Naive B cell (primary cell): ENCODE data around the gene ZBED4. TPM values are rescaled to one million over a fixed set of nuclear protein-coding genes. Genes with fewer than 3 reads are reported as not detected.

Experiments
- ATAC-seq, 2 donors: fragments of 150-1000 bp; cut with Tn5 transposase; 2 replicates each; pipeline ENCODE4 v1.10.0; 2021; ENCODE audit warnings: low read depth in 2 of 2, mild to moderate bottlenecking in 2 of 2, moderate library complexity in 2 of 2
- DNase-seq: peaks from one replicate; pipeline ENCODE4 v3.0.0; 2022
- H3K27ac Mint-ChIP-seq, 6 donors: one replicate each; pipeline ENCODE4 v1.8.0; 2020 to 2022; ENCODE audit warnings: mild to moderate bottlenecking in 6 of 6, mixed read lengths in 6 of 6, moderate library complexity in 5 of 6, inconsistent platforms in 2 of 6
- H3K27me3 Mint-ChIP-seq, 3 donors: one replicate each; pipeline ENCODE4 v1.8.0; 2021 to 2022; ENCODE audit warnings: mixed read lengths in 3 of 3, mild to moderate bottlenecking in 1 of 3
- H3K36me3 Mint-ChIP-seq, 2 donors: one replicate each; pipeline ENCODE4 v1.8.0; 2020 to 2022; ENCODE audit warnings: mixed read lengths in 2 of 2, inconsistent platforms in 1 of 2, mild to moderate bottlenecking in 1 of 2
- H3K4me1 Mint-ChIP-seq, 3 donors: one replicate each; pipeline ENCODE4 v1.8.0; 2020 to 2022; ENCODE audit warnings: mixed read lengths in 3 of 3, inconsistent platforms in 1 of 3, mild to moderate bottlenecking in 1 of 3, moderate library complexity in 1 of 3
- H3K4me3 Mint-ChIP-seq, 8 donors: one replicate each; pipeline ENCODE4 v1.8.0; 2020 to 2022; ENCODE audit warnings: mild to moderate bottlenecking in 8 of 8, mixed read lengths in 8 of 8, moderate library complexity in 8 of 8, inconsistent platforms in 2 of 8
- H3K9me3 Mint-ChIP-seq, 7 donors: one replicate each; pipeline ENCODE4 v1.8.0; 2020 to 2022; ENCODE audit warnings: mixed read lengths in 7 of 7, mild to moderate bottlenecking in 5 of 7, inconsistent platforms in 2 of 7, moderate library complexity in 1 of 7
- polyA plus RNA-seq, 6 donors: library from polyadenylated mRNA; unstranded; fragments of 300-500 nt; fragmentation: Illumina TruSeq; gene quantifications; one replicate each; pipeline ENCODE4 v1.2.3, GENCODE V29; 2021; ENCODE audit warnings: low read depth in 6 of 6

ZBED4 gene
- polyA plus RNA-seq, 6 donors from 2014 or later: 3.8 to 10.3 (median 6.1) TPM

DNA sequence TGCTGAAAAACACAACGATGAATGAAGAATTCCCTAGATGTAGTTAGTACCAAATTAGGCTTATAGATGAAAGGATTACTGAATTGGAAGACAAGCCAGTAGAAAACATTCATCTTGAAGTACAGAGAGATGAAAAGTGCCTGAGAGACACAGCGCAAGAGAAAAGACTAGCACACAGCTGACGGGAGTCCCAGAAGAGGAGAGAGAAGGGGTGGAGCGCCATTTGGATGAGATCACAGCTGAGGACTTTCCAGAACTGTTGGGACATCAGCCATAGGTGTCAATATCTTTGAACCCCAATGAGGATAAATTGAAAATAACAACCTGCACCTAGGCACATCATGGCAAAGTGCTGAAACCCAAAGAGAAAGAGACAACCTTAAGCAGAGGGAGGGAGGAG, 39.4 kb downstream of the ZBED4 start:
- peaks cover 15 to 18% of the 10 kb centered on the region in 2 donors for H3K36me3 Mint-ChIP-seq
- ATAC-seq (no peak), DNase-seq (no peak)
- no peaks in the 10 kb centered on the region for H3K27me3 Mint-ChIP-seq
- H3K4me1 Mint-ChIP-seq: peaks cover 1 to 8% (median 6%) of the 10 kb centered on the region in 3 donors
- H3K4me3 Mint-ChIP-seq: no peak overlapping the region
- H3K27ac Mint-ChIP-seq: peak overlapping the region in 2 of 6 donors; percentile 10 to 60
- peaks cover 2 to 16% (median 9%) of the 10 kb centered on the region in 7 donors for H3K9me3 Mint-ChIP-seq

DNA sequence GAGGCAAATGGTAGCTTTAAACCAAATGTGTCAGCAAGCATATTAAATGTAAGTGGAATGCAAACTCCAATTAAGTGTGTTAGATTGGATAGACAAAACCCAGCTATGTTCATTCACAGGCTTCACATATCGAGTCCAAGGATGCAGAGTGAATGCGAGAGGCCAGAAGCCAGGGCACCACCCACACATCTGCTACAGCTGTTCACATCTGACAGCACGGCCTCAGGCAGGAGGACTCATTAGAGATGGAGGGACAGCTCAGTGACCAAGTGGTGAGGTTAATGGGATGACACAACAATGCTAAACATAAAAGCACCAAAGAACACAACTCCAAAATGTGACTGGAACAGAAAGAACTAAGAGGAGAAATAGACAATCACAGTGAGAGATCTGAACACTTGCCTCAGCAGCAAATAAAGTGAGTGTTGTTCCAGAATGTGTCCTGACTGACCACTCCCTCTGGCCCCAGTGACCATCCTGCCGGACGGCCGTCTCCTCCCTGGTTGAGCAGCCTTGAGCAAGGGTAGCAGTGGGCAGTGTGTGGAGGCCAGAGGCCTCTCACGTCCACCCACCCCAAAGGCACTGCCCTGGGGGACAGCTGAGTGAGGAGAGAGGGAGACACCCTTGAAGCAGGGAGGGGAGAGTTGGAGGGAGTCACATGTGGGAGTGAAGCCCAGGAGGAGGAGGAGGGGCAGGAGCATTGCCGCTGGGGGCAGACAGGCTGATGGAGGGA, 40.8 kb downstream of the ZBED4 start:
- Mint-ChIP-seq H3K4me1 (peaks cover 1 to 8% (median 6%) of the 10 kb centered on the region in 3 donors), H3K9me3 (peaks cover 2 to 16% (median 9%) of the 10 kb centered on the region in 7 donors), H3K27ac (peak overlapping the region in 2 of 6 donors; percentile 4 to 32), H3K27me3 (no peaks in the 10 kb centered on the region), H3K4me3 (no peak overlapping the region), H3K36me3 (peaks cover 15 to 16% of the 10 kb centered on the region in 2 donors)
- DNase-seq (no peak), ATAC-seq (no peak)

DNA sequence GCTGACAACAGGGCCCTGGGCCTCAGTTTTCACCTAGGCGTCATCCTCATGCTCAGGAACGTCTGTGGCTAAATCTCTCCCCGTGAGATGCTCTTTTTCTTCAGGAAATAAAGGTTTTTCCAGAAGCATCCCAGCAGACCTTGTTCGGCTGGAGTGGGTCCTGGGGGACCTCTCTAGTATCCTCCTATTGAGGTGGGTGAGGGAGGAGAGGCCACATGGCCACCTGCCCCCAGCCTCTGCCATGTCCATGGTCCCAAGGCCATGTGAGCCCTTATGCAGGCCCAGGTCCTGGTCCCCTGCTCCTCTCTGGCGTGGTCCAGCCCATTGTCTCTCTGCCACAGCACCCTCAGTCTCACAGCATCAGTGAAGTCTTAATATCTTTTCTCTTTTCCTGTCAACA, 42.6 kb downstream of the ZBED4 start:
- H3K27me3 Mint-ChIP-seq: no peaks in the 10 kb centered on the region
- H3K9me3 Mint-ChIP-seq: peaks cover 0 to 13% (median 8%) of the 10 kb centered on the region in 7 donors
- no peak overlapping the region for H3K4me3 Mint-ChIP-seq
- DNase-seq (no peak), ATAC-seq (no peak)
- H3K4me1 Mint-ChIP-seq: peaks cover 1 to 11% (median 4%) of the 10 kb centered on the region in 3 donors
- peaks cover 11 to 20% of the 10 kb centered on the region in 2 donors for H3K36me3 Mint-ChIP-seq
- peak overlapping the region in 2 of 6 donors; percentile 19 to 64 for H3K27ac Mint-ChIP-seq

DNA sequence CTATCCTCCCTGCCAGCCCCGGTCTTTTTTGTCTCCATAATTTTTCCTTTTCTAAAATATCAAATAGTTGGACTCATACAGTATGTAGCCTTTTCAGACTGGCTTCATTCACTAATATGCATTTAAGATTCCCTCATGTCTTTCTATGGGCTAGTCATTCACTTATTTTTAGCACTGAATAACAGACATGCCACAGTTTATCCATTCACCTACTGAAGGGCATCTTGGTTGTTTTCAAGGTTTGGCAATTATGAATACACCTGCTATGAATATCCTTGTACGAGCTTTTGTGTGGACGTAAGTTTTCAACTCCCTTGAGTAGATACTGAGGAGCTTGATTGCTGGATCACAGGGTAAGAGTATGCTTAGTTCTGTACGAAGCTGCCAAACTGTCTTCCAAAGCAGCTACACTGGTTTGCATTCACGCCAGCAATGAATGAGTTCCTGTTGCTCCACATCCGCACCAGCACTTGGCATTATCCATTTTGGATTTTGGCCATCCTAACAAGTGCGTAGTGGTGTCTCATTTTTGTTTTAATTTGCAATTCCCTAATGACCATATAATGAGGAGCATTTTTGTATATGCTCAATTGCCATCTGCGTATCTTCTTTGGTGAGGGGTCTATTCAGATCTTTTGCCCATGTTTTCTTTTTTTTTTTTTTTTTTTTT, 43.5 kb downstream of the ZBED4 start:
- no peak for ATAC-seq
- Mint-ChIP-seq H3K27ac (peak overlapping the region in 2 of 6 donors; percentile 4 to 63), H3K9me3 (peaks cover 0 to 10% (median 5%) of the 10 kb centered on the region in 7 donors), H3K27me3 (no peaks in the 10 kb centered on the region), H3K4me1 (peaks cover 0 to 8% (median 0%) of the 10 kb centered on the region in 3 donors), H3K4me3 (no peak overlapping the region), H3K36me3 (peaks cover 6 to 23% of the 10 kb centered on the region in 2 donors)
- no peak for DNase-seq

DNA sequence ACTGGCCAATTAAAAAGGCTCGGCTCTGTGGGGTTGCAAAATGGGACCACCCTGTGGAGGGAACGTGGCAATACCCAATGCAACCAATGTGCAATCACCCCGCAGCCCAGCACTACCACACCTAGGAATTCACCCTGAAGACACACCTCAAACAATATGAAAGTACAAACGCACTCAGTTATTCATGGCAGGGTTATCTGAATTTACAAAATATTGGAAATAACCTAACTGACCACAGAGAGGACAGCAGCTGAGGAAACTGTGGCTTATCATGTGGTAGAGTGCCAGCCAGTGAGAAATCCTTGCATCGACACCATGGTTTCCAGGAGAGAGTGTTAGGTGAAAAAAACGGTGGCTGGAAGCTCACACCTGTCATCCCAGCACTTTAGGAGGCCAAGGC, 45.9 kb downstream of the ZBED4 start:
- H3K4me1 Mint-ChIP-seq: peaks cover 0 to 5% (median 0%) of the 10 kb centered on the region in 3 donors
- no peak for ATAC-seq
- peaks cover 0 to 18% of the 10 kb centered on the region in 2 donors for H3K36me3 Mint-ChIP-seq
- peak overlapping the region in 1 of 6 donors; percentile 79 for H3K27ac Mint-ChIP-seq
- H3K4me3 Mint-ChIP-seq: no peak overlapping the region
- H3K27me3 Mint-ChIP-seq: no peaks in the 10 kb centered on the region
- no peak for DNase-seq
- peaks cover 0 to 3% (median 2%) of the 10 kb centered on the region in 7 donors for H3K9me3 Mint-ChIP-seq

DNA sequence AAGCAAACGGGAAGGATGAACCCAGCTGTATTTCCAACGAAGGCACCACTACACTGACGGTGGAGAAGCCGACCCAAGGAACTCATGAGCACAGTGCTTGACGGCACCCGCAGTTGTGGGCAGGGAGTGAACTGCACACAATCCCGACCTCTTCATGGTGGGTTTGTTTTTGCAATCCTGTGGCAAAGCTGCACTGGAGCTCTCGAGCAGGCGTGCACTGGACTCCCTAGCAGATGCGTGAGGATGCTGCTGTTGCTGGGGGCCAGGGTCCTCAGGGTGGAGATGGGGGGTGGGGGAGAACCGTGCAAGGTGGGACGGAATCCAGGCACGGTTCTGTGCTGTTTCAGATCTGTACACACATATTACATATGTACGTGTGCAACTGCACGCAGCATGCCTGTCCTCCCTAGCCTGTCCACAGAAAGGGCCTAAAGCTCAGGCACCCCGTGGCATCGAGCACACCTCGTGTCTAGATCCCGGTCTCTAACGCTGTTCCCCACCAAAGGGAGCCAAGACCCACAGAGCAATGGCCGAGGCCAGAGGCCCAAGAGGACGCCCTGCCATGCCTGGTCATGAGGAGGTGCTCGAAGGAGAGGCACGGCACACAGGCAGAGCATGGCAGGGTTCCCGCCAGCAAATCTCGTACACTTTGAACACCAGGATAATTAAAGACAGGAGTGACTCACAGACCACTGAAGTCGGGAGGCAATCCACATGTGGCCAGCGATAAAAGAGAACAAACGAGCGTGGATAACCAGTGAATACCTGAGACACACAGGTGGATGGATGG, 47.0 kb downstream of the ZBED4 start:
- DNase-seq (no peak), ATAC-seq (no peak)
- H3K27ac Mint-ChIP-seq: peak overlapping the region in 2 of 6 donors; percentile 4 to 66
- H3K9me3 Mint-ChIP-seq: peaks cover 0 to 2% (median 0%) of the 10 kb centered on the region in 7 donors
- no peaks in the 10 kb centered on the region for H3K27me3 Mint-ChIP-seq
- H3K4me3 Mint-ChIP-seq: peak overlapping the region in 1 of 8 donors; percentile 51
- H3K4me1 Mint-ChIP-seq: peaks cover 0 to 3% (median 0%) of the 10 kb centered on the region in 3 donors
- peaks cover 0 to 15% of the 10 kb centered on the region in 2 donors for H3K36me3 Mint-ChIP-seq

DNA sequence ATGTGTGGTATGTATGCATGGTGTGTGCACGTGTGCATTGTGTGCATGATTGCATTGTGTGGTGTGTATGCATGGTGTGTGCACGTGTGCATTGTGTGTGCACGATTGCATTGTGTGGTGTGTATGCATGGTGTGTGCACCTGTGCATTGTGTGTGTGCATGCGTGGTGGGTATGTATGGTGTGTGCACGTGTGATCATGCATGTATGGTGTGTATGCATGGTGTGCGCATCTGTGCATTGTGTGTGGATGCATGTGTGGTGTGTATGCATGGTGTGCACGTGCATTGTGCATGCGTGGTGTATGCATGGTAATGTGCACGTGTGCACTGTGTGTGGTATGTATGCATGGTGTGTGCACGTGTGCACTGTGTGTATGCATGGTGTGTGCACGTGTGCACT, 47.8 kb downstream of the ZBED4 start:
- no peak overlapping the region for H3K4me3 Mint-ChIP-seq
- peaks cover 0 to 3% (median 0%) of the 10 kb centered on the region in 3 donors for H3K4me1 Mint-ChIP-seq
- peaks cover 0 to 15% of the 10 kb centered on the region in 2 donors for H3K36me3 Mint-ChIP-seq
- H3K27me3 Mint-ChIP-seq: no peaks in the 10 kb centered on the region
- no peak for ATAC-seq
- H3K27ac Mint-ChIP-seq: no peak overlapping the region
- peaks cover 0 to 2% (median 0%) of the 10 kb centered on the region in 7 donors for H3K9me3 Mint-ChIP-seq
- no peak for DNase-seq

DNA sequence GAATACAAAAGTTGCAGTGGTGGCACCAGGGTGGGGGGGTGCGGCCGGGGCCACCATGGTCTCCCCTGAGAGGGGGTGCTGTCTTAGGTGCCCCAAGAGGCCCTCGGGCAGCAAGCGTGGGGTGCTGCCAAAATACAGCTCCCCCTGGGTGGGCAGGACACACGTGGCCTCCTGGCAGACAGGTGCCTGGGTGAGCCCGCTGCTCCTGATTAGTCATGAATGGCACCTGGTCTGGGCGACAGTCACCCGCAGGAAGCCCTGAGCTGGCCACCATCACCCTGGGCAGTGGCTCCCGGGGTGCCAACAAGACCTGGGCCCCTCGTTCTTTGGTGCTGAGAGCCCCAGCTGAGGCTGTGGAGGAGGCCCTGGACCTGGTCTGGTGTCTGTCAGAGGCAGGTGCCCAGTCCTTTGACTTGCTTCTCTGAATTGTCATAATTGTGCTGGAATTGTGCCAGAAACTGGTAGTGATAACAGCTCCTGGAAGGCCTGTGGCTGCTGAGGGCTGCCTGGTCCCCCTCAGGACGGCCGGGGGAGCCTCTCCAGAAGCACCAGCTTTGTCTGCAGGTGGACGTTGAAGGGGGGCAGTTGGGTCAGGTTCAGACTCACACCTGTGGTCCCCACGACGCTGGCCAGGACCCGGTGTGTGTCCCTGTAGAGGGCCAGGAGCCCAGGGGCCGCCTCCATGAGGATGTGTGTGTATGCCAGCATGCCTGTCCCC, 49.8 kb downstream of the ZBED4 start:
- H3K27ac Mint-ChIP-seq: no peak overlapping the region
- no peak for DNase-seq
- H3K4me3 Mint-ChIP-seq: no peak overlapping the region
- H3K27me3 Mint-ChIP-seq: no peaks in the 10 kb centered on the region
- peaks cover 6 to 26% of the 10 kb centered on the region in 2 donors for H3K36me3 Mint-ChIP-seq
- no peak for ATAC-seq
- H3K4me1 Mint-ChIP-seq: peaks cover 6 to 13% (median 7%) of the 10 kb centered on the region in 3 donors
- peaks cover 0 to 2% (median 0%) of the 10 kb centered on the region in 7 donors for H3K9me3 Mint-ChIP-seq

DNA sequence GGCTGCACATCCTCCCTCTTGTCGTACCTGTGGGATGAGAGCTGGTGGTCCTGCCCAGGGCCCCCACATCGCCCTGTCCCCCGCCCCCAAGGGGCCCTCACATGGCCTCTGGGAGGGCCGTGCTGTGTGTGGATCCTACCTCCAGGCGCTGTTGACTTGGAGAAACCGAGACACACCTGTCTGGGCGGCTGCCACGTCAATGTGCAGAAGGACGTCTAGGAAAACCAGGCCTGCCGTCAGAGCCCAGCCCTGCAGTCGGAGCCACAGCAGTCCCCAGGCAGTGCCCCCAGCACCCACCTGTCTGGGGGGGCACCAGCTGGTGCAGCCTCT, 50.4 kb downstream of the ZBED4 start:
- peaks cover 0 to 2% (median 0%) of the 10 kb centered on the region in 7 donors for H3K9me3 Mint-ChIP-seq
- ATAC-seq: no peak
- peaks cover 6 to 13% (median 7%) of the 10 kb centered on the region in 3 donors for H3K4me1 Mint-ChIP-seq
- no peak for DNase-seq
- H3K27me3 Mint-ChIP-seq: no peaks in the 10 kb centered on the region
- peak overlapping the region in 1 of 6 donors; percentile 41 for H3K27ac Mint-ChIP-seq
- no peak overlapping the region for H3K4me3 Mint-ChIP-seq
- H3K36me3 Mint-ChIP-seq: peaks cover 6 to 26% of the 10 kb centered on the region in 2 donors

DNA sequence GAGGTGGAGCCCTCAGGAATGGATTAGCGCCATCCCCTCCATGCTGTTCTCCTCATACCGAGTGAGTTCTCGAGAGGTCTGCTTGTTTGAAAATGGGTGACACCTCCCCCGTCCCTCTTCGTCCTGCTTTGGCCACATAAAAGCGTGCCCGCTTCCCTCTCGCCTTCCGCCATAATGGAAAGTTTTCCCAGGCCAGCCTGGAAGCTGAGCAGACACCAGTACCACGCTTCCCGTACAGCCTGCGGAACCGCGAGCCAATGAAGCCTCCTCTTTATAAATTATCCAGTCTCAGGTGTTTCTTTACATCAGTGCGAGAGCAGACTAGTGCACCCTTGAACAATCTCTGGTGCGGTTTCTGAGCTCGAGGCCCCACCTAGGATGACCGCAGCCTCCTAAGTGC, 51.8 kb downstream of the ZBED4 start:
- Mint-ChIP-seq H3K4me1 (peaks cover 6 to 13% (median 7%) of the 10 kb centered on the region in 3 donors), H3K9me3 (peaks cover 0 to 2% (median 0%) of the 10 kb centered on the region in 7 donors), H3K27ac (peak overlapping the region in 2 of 6 donors; percentile 54 to 62), H3K27me3 (no peaks in the 10 kb centered on the region), H3K36me3 (peaks cover 6 to 26% of the 10 kb centered on the region in 2 donors), H3K4me3 (no peak overlapping the region)
- DNase-seq (no peak), ATAC-seq (no peak)

DNA sequence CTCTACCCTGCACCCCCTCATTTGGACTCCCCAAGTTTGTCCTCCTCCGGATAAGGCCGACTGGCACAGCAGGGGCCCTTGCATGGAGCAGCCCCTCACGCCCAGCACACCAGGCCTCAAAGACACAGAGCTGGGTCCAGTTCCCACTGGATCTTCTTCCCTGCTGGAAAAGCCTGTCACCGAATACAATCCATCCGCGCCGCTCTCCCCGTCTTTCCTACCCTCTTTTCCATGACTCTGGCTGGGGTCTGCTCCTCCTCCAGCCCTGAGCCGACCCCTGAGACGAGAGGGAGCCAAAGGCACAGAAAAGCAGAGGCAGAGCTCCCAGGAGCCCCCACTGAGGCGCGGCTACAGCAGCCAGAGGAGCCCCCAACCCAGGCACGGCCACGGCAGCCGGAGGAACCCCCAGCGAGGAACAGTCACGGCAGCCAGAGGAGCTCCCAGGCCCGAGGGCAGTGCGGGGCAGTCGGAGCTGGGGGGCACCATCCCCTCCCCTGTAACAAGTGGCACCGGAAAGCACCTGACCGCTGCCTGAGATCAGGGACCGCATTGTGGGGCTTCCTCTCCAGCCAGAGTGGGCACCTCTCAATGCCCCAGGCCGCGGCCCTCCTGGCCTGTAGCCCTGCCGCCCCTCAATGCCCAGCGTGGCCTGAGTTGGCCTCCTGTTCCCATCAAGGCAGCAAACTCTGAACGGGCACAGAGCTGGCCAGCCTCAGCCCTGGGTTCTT, 52.6 kb downstream of the ZBED4 start:
- Mint-ChIP-seq H3K27me3 (no peaks in the 10 kb centered on the region), H3K4me3 (no peak overlapping the region), H3K4me1 (peaks cover 6 to 10% (median 7%) of the 10 kb centered on the region in 3 donors), H3K9me3 (no peaks in the 10 kb centered on the region), H3K36me3 (peaks cover 6 to 19% of the 10 kb centered on the region in 2 donors), H3K27ac (no peak overlapping the region)
- no peak for ATAC-seq
- DNase-seq: no peak

DNA sequence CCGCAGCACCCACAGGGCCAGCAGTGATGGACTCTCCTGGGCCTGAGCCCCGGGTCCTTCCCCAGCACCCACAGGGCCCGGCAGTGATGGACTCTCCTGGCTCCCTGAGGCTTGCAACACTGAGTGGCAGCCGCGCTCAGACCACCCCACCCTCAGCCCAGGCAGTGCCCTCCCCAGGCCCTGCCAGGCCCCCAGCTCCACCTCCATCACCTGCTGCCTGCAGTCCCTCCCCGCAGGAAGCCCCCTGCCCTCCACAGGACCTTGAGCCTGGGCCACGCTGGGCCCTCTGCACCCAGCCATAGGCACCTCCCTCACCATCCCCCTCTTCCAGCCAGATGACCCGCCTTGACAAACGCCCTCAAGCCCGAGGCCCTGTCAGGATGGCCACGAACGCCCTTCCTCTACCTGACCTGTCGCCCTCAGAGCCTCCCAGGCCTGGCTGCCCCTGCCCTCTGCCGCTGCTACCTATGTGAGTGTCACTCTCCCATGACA, 53.2 kb downstream of the ZBED4 start:
- Mint-ChIP-seq H3K4me3 (no peak overlapping the region), H3K27me3 (no peaks in the 10 kb centered on the region), H3K9me3 (no peaks in the 10 kb centered on the region), H3K27ac (peak overlapping the region in 3 of 6 donors; percentile 29 to 62 (median 42)), H3K36me3 (peaks cover 6 to 12% of the 10 kb centered on the region in 2 donors), H3K4me1 (peaks cover 6 to 10% (median 7%) of the 10 kb centered on the region in 3 donors)
- ATAC-seq: no peak
- no peak for DNase-seq
